Activated CD8-positive, alpha-beta memory T cell treated with anti-CD3 and anti-CD28 coated beads for 4 hours (primary cell): ENCODE measurements around the gene CAST.

ENCODE experiments used
- DNase-seq, 2 donors: peaks; one replicate each; pipeline ENCODE4 v3.0.0-alpha.2; 2020; ENCODE audit warnings: low read depth in 2 of 2

Gene CAST

DNA sequence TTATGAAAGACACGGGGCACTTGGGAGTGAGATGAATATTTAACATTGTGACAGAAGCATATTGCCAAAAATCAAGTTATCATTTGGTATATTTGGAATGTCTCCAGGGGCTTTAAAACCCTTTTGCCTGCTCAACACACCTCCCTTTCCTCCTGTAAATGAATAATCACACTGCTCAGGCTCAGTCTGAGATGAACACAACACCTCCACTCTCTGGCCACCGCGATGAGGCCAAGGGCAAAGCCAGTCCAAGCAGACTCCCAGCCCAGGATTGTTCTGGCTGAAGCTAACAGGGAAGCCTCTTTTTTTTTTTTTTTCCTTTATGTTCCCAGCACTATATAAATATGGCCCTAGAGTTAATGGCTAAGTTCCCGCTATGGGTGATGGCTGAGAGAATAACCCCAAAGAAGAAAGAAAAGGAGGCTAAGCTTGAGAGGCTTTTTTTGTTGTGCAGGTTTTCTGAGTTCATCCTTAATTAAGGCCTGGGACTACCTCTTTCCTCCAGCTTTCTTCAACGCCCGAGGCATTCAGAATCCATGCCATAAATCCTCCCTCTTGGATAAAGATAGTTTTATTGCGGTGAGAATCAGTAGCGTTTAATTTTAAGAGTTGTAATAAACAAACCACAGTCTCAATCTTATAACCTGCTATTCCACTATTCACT is 156.1 kb downstream of the CAST start:
- no peak for DNase-seq

DNA sequence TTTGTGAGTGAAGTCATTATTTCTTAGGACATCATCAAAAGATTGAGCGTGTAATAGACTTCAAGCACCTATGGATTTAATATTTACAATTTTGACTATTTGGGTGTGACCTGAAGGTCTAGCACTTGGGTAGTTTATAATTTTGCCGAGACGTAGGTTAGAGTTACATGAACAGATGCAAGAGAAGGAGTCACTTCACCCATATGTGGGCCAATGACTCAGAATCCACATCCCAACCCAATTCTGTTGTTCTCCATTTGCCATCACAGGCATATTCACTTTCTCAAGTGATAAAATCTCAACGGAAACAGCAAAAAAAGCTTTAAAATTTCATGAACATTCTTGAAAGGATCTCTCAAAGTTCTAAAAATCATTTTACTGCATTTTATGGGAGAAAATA is 157.6 kb downstream of the CAST start:
- DNase-seq = no peak

DNA sequence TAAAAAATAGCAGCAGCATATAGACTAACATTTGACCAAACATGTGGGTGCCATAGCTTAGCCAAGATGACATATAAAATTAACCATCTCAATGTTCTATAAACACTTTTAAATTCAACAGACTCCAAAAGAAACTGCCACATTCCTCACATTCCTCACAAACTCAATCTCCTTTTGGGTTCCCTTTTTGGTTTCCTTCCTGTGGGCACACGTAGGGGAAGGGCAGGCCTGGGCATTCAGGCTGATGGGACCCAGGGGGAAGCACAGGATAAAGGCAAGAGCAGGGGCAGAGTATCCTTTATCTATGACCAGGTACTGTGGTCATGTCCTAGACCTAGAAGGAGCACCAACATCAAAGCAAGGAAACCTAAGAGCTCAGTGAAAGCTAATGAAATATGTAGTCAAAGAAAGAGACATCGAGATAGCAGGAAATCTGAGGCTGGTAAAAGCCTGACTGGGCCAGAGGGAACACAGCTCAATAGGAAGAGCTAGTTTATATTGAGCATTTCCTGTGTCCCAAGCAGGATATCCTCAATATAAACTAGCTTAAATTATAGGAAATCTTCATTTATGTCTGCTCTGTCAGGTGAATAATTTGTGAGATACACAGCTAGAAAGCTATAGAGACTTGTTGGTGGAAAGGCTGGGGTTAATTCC is 159.2 kb downstream of the CAST start:
- DNase-seq = no peak

- no peak for DNase-seq
Measured at GRCh38 chr5:96822686-96823459, 160.7 kb downstream of the CAST start.

DNA sequence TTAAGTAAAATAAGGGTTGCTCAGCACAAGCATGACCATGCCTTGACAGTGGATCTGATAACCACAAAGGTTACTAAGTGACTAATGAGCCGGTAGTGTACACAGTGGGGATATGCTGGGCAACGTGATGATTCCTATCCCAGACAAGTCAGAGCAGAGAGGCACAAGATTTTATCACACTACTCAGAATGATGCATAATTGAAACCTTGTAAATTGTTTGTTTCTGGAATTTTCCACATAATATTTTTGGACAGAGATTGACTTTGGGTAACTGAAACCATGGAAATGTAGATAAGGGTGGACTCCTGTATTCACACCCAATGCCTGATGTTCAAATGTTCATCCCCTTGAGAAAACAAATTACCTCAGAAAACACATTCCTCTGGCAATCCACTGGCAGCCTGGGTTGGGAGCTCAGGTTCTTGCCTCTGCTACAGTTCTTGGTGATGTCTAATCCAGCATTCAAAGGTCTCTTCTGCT is 161.8 kb downstream of the CAST start:
- DNase-seq = no peak
